HEK293T (cell line): ENCODE measurements around the gene FHIT.

Experiments used
- BHLHE40 ChIP-seq: fragments of 450-650 bp; IDR thresholded peaks from 2 replicates; pipeline ENCODE4 v1.6.1; 2016; ENCODE audit warnings: mild to moderate bottlenecking, moderate library complexity, borderline replicate concordance
- FOXK2 ChIP-seq: fragments of 450-650 bp; IDR thresholded peaks from 2 replicates; pipeline ENCODE4 v1.6.1; 2016; ENCODE audit warnings: mild to moderate bottlenecking
- L3MBTL2 ChIP-seq: fragments of 450-650 bp; conservative IDR thresholded peaks from 2 replicates; pipeline ENCODE4 v1.6.1; 2016; ENCODE audit warnings: mild to moderate bottlenecking
- NFRKB ChIP-seq: fragments of 450-650 bp; IDR thresholded peaks from 2 replicates; pipeline ENCODE4 v1.6.1; 2016; ENCODE audit warnings: mild to moderate bottlenecking, moderate library complexity
- SP1 ChIP-seq: fragments of 450-650 bp; IDR thresholded peaks from 2 replicates; pipeline ENCODE4 v1.6.1; 2017
- SUZ12 ChIP-seq: fragments of 450-650 bp; IDR thresholded peaks from 2 replicates; pipeline ENCODE4 v1.6.1; 2016; ENCODE audit warnings: mild to moderate bottlenecking

- no peak for TF ChIP-seq L3MBTL2
- TF ChIP-seq FOXK2, result no peak
- TF ChIP-seq SP1, result no peak
- no peak for TF ChIP-seq NFRKB
- no peak for TF ChIP-seq BHLHE40
- no peak for TF ChIP-seq SUZ12
These were observed 1479.5 kb downstream of the FHIT start for GRCh38 chr3:59771768-59772181.
